ENCODE results near the gene FANCC.

FANCC gene

DNA sequence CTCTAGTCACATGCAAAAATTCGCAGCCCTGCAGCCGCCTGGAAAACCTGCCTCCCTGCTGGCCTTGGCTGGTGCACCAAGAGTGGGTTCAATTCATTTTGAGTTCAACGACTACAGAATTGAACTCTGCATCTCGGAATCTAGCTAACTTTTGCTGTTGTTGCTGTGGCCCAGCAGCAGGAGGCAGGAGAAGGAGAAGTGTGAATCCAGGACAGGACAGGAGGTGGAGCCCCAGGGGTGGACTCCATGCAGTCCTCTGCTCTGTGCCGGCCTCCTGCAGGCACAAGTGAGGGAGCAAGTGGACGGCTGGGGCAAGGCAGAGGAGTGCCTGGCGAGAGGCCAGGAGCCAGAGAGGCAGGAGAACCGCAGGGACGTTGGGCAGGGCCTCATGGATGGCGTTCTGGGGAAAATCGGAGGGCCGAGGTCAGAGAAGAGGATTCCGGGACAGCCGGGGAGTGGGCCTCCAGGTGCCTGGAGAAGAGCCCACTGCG, 214.2 kb downstream of the FANCC start:
- TF ChIP-seq, protein P1, sequence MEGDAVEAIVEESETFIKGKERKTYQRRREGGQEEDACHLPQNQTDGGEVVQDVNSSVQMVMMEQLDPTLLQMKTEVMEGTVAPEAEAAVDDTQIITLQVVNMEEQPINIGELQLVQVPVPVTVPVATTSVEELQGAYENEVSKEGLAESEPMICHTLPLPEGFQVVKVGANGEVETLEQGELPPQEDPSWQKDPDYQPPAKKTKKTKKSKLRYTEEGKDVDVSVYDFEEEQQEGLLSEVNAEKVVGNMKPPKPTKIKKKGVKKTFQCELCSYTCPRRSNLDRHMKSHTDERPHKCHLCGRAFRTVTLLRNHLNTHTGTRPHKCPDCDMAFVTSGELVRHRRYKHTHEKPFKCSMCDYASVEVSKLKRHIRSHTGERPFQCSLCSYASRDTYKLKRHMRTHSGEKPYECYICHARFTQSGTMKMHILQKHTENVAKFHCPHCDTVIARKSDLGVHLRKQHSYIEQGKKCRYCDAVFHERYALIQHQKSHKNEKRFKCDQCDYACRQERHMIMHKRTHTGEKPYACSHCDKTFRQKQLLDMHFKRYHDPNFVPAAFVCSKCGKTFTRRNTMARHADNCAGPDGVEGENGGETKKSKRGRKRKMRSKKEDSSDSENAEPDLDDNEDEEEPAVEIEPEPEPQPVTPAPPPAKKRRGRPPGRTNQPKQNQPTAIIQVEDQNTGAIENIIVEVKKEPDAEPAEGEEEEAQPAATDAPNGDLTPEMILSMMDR (IDR thresholded peaks at IDR 0.05; ENCODE audit: control insufficient read depth, extremely low read depth, insufficient read depth): peak; percentile 24; the same call in 1 of the 2 replicates
- H3K4me3 ChIP-seq (ENCODE audit: low read depth, low read length): no peak overlapping the region
- no peak for DNase-seq (ENCODE audit: low read depth)

DNA sequence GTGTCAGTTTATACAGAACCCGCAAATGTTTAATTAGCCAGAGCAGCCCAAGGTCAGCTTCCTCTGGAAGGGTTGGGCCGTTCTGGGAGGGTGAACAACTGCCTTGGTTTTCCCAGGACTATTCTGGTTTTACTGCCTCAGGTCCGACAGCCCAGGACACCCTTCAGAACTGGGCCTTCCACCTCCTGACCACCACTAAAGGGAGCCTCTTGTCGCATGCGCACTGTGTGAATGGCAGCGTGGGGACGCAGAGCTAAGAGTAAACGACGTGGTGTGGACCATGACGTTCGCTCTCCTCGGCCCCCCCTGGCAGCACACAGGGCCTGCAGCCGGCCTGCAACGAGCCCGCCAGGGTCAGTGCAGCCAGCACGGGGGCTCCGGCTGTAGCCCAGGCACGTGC, 214.9 kb downstream of the FANCC start:
- DNase-seq (ENCODE audit: low read depth): no peak
- no peak overlapping the region for H3K4me3 ChIP-seq (ENCODE audit: low read depth, low read length)
- TF ChIP-seq, protein P1 (IDR thresholded peaks at IDR 0.05; ENCODE audit: control insufficient read depth, extremely low read depth, insufficient read depth): no peak

DNA sequence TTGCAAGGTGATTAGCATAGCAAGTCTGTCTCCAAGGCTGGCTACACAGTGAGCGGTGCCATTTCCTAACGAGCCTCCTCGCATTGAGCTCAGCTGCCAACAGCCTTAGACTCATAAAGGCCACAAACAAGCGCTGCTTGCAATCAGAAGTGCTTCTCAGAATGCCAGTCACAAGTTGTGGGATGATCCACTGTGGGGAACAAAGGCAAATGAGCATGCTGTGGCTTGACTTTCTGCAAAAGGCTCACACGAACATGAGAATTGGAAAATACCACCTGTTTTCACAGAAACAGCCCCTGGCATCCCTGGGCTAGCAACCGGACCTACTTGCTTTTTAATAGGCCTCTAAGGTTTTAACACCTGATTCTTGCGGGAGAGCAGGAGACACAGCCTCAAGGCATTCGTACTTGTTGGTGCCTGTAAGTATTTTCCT, 215.5 kb downstream of the FANCC start:
- TF ChIP-seq, protein P1 (IDR thresholded peaks at IDR 0.05; ENCODE audit: control insufficient read depth, extremely low read depth, insufficient read depth): no peak
- no peak overlapping the region for H3K4me3 ChIP-seq (ENCODE audit: low read depth, low read length)
- peak; percentile 18 for DNase-seq (ENCODE audit: low read depth)

DNA sequence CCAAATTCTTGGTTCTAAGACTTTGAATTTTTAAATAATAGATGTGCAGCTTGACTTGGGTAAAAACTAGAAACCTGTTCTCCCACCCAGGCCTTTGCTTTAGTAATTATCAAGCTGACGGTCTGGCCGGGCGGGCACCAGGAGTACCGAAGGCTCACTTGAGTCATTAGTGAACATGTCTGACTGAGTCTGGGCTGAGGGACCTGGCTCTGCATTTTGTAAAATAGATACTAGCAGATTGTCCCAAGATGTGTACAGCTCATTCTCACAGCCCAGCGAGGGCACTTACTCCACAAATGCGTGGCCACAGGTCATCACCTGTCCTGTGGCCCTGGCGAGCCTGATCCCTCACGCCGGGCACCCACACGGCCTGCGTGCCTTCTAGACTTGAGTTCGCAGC, 216.2 kb downstream of the FANCC start:
- no peak overlapping the region for H3K4me3 ChIP-seq (ENCODE audit: low read depth, low read length)
- TF ChIP-seq, protein P1 (IDR thresholded peaks at IDR 0.05; ENCODE audit: control insufficient read depth, extremely low read depth, insufficient read depth): no peak
- no peak for DNase-seq (ENCODE audit: low read depth)

DNA sequence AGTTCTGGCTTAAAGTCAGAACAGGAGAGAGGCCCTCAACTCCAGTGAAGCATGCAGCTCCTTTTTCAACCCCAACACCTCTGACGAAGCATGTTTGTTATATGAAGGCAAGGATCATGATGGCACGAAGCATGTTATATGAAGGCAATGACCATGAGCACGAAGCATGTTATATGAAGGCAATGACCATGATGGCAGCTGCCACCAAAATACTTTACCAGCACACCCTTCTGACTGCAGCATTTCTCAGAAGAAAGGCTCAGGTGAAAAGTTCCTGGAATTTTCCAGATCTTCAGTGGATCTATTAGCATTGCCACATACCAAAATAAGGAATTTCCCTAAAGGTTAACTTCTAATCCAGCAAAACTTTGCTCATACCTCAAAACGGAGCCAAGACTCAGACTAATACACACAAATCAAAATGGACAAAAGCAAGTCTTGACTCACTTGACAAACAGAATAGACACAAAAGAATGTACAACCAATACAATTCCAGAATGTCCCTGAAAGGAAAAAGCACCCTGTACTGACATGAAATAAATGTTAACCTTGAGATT, 217.4 kb downstream of the FANCC start:
- DNase-seq (ENCODE audit: low read depth): no peak
- TF ChIP-seq, protein P1 (IDR thresholded peaks at IDR 0.05; ENCODE audit: control insufficient read depth, extremely low read depth, insufficient read depth): no peak
- no peak overlapping the region for H3K4me3 ChIP-seq (ENCODE audit: low read depth, low read length)

DNA sequence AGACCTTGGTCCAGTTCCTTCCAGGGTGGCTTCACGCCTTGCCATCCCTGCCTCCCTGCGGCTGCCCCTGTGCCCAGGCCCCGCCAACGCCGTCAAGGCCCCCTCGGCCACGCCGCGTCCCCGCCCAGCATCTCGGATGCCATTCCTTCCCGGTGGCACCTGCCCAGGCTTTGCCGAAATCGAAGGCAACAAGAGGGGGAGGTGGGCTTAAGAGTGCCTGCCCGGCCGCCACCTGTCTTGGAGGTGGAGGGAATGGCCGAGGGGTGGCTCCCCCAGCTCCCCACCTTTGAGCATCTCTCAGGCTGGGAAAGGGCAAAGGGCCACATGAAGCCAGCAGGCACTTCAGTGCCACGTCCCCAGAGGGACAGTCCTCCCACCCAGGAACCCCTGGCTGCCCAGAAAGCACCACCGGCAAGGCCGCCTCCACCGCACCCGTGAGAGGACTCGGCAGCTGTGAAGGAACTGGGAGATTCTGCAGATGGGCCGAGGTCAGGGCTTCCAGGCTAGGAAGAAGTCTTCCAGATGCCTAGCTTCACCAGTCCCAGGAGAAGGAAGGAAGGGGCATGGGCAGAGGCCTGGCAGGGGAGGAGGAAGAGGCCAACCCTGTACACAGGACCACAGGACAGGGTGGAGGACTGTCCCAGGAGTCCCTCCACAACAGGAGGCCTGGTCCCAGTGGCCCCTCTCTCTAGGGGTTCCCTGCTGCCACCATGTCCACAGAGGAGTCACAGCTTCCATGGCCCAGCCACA, 218.0 kb downstream of the FANCC start:
- TF ChIP-seq, protein P1 (IDR thresholded peaks at IDR 0.05; ENCODE audit: control insufficient read depth, extremely low read depth, insufficient read depth): no peak
- H3K4me3 ChIP-seq (ENCODE audit: low read depth, low read length): no peak overlapping the region
- DNase-seq (ENCODE audit: low read depth): no peak
